ENCODE results near the gene TDRD7.

TDRD7 gene

DNA sequence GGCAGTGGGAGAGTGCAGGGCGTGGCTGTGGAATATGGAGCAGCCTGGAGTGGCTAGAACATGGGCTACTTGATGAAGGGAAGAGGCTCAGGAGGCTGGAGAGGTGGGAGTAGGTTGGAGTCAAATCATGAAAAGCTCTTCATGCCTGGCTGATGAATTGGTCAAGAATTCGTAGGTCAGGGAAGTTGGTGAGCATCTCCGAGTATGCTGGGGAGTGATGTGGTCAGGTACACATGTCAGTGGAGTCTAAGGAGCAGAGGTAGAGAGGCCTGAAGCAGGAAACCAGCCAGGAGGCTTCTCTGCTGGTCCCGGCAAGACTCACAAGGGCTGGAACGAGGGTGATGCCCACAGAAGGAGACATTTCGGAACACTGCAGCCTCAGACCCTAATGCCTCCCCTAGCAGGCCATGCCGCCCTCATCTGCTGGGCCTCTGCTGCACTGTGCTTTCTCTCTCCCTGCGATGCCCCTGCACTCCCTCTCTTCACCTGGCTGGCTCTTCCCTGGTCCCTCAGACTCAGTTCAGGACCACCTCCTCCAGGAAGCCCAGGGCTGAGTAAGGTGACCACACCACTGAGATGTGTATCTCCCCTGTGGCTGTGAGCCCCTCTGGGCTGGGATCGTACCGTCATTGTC is 123.2 kb downstream of the TDRD7 start:
- no peak for DNase-seq

- no peak for DNase-seq
These were observed 123.9 kb downstream of the TDRD7 start for GRCh38 chr9:97535771-97536170.

GRCh38 chr9:97536480-97536879 is 124.6 kb downstream of the TDRD7 start:
- no peak for DNase-seq

- no peak for DNase-seq
These were observed 131.7 kb downstream of the TDRD7 start for GRCh38 chr9:97543561-97543960.

GRCh38 chr9:97545486-97545885 is 133.6 kb downstream of the TDRD7 start:
- no peak for DNase-seq

Data from stimulated activated CD4-positive, alpha-beta T cell treated with anti-CD3 and anti-CD28 coated beads, Interleukin-4, amount 100 ng/mL, for 4 hours (primary cell).